PC-3 (cell line): ENCODE results near the gene RIMBP3C.
A peak's percentile ranks its signal among the peaks of the same experiment; 100 is the strongest.

Experiments
- EZH2 ChIP-seq: fragments of 300-600 bp; sonication (generic); IDR thresholded peaks from one replicate; pipeline ENCODE4 v1.6.1; 2017; ENCODE audit warnings: antibody characterized with exemption, mild to moderate bottlenecking, low read length; ENCODE audit not compliant: unreplicated experiment
- EZH2phosphoT487 ChIP-seq: fragments of 300-600 bp; sonication (generic); IDR thresholded peaks from 2 replicates; pipeline ENCODE4 v1.6.1; 2018; ENCODE audit warnings: mild to moderate bottlenecking, antibody characterized with exemption, low read length, borderline replicate concordance
- TF ChIP-seq, protein P1 (sequence below): fragments of 300-600 bp; sonication (generic); conservative IDR thresholded peaks from 2 replicates; pipeline ENCODE4 v1.5.1; 2017; ENCODE audit warnings: antibody characterized with exemption, low read depth, mild to moderate bottlenecking, low read length

DNA sequence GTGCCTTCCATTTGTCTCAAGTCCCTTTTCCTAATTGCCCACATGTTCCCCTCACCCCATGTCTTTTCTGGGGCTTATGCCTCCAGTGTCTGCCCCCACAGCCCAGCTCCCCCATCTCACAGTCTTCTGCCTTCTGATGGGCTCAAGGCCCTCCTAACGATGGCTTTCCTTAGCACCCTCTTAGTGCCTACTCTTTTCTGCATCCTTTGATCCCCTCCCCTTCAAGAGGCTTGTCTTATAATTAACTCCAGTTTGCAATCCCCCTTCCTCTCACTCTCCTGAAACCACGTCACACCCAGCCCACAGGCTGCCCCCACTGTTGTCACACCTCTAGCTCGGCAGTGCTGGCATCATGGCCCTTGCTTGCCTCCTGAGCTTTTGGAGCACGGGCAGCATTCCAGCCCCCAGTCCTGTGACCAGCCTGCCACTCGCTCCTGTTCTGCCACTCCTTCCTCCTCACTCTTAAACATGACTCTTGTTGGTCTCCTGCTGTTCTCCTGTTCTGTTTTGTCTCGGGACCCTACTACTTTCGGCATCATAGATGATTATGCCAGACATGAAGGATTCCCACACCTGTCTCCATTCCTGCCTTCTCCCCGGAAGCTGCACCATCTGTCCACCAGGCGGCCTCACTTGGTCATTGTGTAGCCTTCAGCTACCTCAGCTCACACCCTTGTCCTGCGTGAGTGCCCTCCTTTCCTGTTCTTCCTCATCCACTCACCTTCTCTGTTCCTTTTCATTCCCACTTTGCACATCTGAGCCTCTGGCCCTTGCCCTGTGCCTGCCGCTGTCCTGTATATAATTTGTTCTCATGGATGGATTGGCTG, 42.4 kb upstream of the RIMBP3C start:
- TF ChIP-seq, protein P1, sequence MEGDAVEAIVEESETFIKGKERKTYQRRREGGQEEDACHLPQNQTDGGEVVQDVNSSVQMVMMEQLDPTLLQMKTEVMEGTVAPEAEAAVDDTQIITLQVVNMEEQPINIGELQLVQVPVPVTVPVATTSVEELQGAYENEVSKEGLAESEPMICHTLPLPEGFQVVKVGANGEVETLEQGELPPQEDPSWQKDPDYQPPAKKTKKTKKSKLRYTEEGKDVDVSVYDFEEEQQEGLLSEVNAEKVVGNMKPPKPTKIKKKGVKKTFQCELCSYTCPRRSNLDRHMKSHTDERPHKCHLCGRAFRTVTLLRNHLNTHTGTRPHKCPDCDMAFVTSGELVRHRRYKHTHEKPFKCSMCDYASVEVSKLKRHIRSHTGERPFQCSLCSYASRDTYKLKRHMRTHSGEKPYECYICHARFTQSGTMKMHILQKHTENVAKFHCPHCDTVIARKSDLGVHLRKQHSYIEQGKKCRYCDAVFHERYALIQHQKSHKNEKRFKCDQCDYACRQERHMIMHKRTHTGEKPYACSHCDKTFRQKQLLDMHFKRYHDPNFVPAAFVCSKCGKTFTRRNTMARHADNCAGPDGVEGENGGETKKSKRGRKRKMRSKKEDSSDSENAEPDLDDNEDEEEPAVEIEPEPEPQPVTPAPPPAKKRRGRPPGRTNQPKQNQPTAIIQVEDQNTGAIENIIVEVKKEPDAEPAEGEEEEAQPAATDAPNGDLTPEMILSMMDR, result peak; percentile 61
- TF ChIP-seq EZH2 (no peak), EZH2phosphoT487 (no peak)
